Measurements from ENCODE around the gene WDR48.

Gene WDR48

GRCh38 chr3:39079530-39079929 lies 27.7 kb downstream of the WDR48 start:
- Histone ChIP-seq H3K4me2 (ENCODE audit: low read length) (no peak overlapping the region), H3K9me3 (ENCODE audit: low read length) (no peaks in the 10 kb centered on the region), H3F3A (ENCODE audit: insufficient read depth, low read length) (no peaks in the 10 kb centered on the region), H3K4me1 (ENCODE audit: insufficient read depth, low read length, severe bottlenecking) (no peaks in the 10 kb centered on the region), H3K36me3 (ENCODE audit: insufficient read depth, low read length) (peaks cover 42% of the 10 kb centered on the region), H3K4me3 (ENCODE audit: low read depth, low read length, poor library complexity, severe bottlenecking) (no peak overlapping the region), H2AFZ (ENCODE audit: low read length) (no peak overlapping the region), H3K27me3 (ENCODE audit: insufficient read depth, low read length) (no peaks in the 10 kb centered on the region), H3K9me2 (ENCODE audit: low read depth, low read length) (no peaks in the 10 kb centered on the region), H3K27ac (ENCODE audit: low read depth, low read length, poor library complexity, severe bottlenecking) (no peak overlapping the region), H3K9ac (ENCODE audit: low read length) (no peak overlapping the region), H3K79me2 (ENCODE audit: insufficient read depth, low read length) (no peaks in the 10 kb centered on the region), H4K20me1 (ENCODE audit: insufficient read depth, low read length) (no peaks in the 10 kb centered on the region)
- TF ChIP-seq EZH2 (IDR thresholded peaks at IDR 0.05; ENCODE audit: borderline replicate concordance, low read length): no peak
- TF ChIP-seq CTCF (IDR thresholded peaks at IDR 0.05; ENCODE audit: low read length): peak; percentile 15; the same call in 1 of the 2 replicates

- H3K4me3 ChIP-seq (ENCODE audit: low read depth, low read length, poor library complexity, severe bottlenecking): no peak overlapping the region
- H3K4me1 ChIP-seq (ENCODE audit: insufficient read depth, low read length, severe bottlenecking): no peaks in the 10 kb centered on the region
- no peaks in the 10 kb centered on the region for H3K9me2 ChIP-seq (ENCODE audit: low read depth, low read length)
- TF ChIP-seq EZH2 (IDR thresholded peaks at IDR 0.05; ENCODE audit: borderline replicate concordance, low read length) (no peak), CTCF (IDR thresholded peaks at IDR 0.05; ENCODE audit: low read length) (no peak)
- H2AFZ ChIP-seq (ENCODE audit: low read length): no peak overlapping the region
- no peaks in the 10 kb centered on the region for H3F3A ChIP-seq (ENCODE audit: insufficient read depth, low read length)
- H3K27ac ChIP-seq (ENCODE audit: low read depth, low read length, poor library complexity, severe bottlenecking): no peak overlapping the region
- H3K9me3 ChIP-seq (ENCODE audit: low read length): no peaks in the 10 kb centered on the region
- no peak overlapping the region for H3K9ac ChIP-seq (ENCODE audit: low read length)
- H3K27me3 ChIP-seq (ENCODE audit: insufficient read depth, low read length): no peaks in the 10 kb centered on the region
- H3K36me3 ChIP-seq (ENCODE audit: insufficient read depth, low read length): peaks cover 40% of the 10 kb centered on the region
- H3K79me2 ChIP-seq (ENCODE audit: insufficient read depth, low read length): no peaks in the 10 kb centered on the region
- H4K20me1 ChIP-seq (ENCODE audit: insufficient read depth, low read length): no peaks in the 10 kb centered on the region
- no peak overlapping the region for H3K4me2 ChIP-seq (ENCODE audit: low read length)
Measured at GRCh38 chr3:39080026-39080425, 28.2 kb downstream of the WDR48 start.

- Histone ChIP-seq H3K4me2 (ENCODE audit: low read length) (no peak overlapping the region), H2AFZ (ENCODE audit: low read length) (no peak overlapping the region), H3K4me3 (ENCODE audit: low read depth, low read length, poor library complexity, severe bottlenecking) (no peak overlapping the region), H3K79me2 (ENCODE audit: insufficient read depth, low read length) (no peaks in the 10 kb centered on the region), H3K9me3 (ENCODE audit: low read length) (no peaks in the 10 kb centered on the region), H3K36me3 (ENCODE audit: insufficient read depth, low read length) (peaks cover 35% of the 10 kb centered on the region), H3K4me1 (ENCODE audit: insufficient read depth, low read length, severe bottlenecking) (peaks cover 18% of the 10 kb centered on the region), H4K20me1 (ENCODE audit: insufficient read depth, low read length) (no peaks in the 10 kb centered on the region), H3K9ac (ENCODE audit: low read length) (no peak overlapping the region), H3K27me3 (ENCODE audit: insufficient read depth, low read length) (no peaks in the 10 kb centered on the region), H3K9me2 (ENCODE audit: low read depth, low read length) (no peaks in the 10 kb centered on the region), H3F3A (ENCODE audit: insufficient read depth, low read length) (no peaks in the 10 kb centered on the region), H3K27ac (ENCODE audit: low read depth, low read length, poor library complexity, severe bottlenecking) (no peak overlapping the region)
- TF ChIP-seq EZH2 (IDR thresholded peaks at IDR 0.05; ENCODE audit: borderline replicate concordance, low read length) (no peak), CTCF (IDR thresholded peaks at IDR 0.05; ENCODE audit: low read length) (no peak)
Measured at GRCh38 chr3:39082666-39083313, 31.0 kb downstream of the WDR48 start.

Data from OCI-LY1 (cell line).